Stimulated activated CD4-positive, alpha-beta T cell treated with anti-CD3 and anti-CD28 coated beads, Interleukin-12 subunit alpha, Interleukin-12 subunit beta, amount 100 ng/mL, for 4 hours (primary cell): ENCODE measurements around the gene PLET1.
"Not testable (repeated sequence)": the region's sequence is repeated elsewhere in the genome, so short reads cannot be mapped to it uniquely, and the experiment has no call there.

Experiments
- DNase-seq: peaks from one replicate; pipeline ENCODE4 v3.0.0-alpha.2; 2020

PLET1 gene

GRCh38 chr11:112206071-112206470 lies 54.6 kb downstream of the PLET1 start:
- no peak for DNase-seq

GRCh38 chr11:112200252-112200651 lies 60.4 kb downstream of the PLET1 start:
- DNase-seq: no peak

GRCh38 chr11:112199101-112199500 lies 61.6 kb downstream of the PLET1 start:
- not testable (repeated sequence) for DNase-seq
